Cardiac atrium fibroblast (primary cell): ENCODE results near the gene ADGRG3. TPM values are rescaled to one million over a fixed set of nuclear protein-coding genes. Genes with fewer than 3 reads are reported as not detected.

Experiments
- total RNA-seq: library from RNA; depleted of rRNA; stranded (reverse); fragments of >200 nt; gene quantifications from 2 replicates; pipeline ENCODE4 v1.2.3, GENCODE V29; 2015

ADGRG3 gene, protein sequence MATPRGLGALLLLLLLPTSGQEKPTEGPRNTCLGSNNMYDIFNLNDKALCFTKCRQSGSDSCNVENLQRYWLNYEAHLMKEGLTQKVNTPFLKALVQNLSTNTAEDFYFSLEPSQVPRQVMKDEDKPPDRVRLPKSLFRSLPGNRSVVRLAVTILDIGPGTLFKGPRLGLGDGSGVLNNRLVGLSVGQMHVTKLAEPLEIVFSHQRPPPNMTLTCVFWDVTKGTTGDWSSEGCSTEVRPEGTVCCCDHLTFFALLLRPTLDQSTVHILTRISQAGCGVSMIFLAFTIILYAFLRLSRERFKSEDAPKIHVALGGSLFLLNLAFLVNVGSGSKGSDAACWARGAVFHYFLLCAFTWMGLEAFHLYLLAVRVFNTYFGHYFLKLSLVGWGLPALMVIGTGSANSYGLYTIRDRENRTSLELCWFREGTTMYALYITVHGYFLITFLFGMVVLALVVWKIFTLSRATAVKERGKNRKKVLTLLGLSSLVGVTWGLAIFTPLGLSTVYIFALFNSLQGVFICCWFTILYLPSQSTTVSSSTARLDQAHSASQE
- total RNA-seq: not detected in 2 replicates

GRCh38 chr16:57668263-57668571, at the start of gene ADGRG3:
TSS of gene ADGRG3 (plus strand) at chr16:57668306. CDS start at chr16:57668348, 42 bp downstream.

GRCh38 chr16:57628008-57628781, 39.9 kb upstream of the ADGRG3 start, which contains the start of gene ADGRG1:
TSS of gene ADGRG1 (plus strand) at chr16:57628630. CDS start at chr16:57650288, 21,658 bp downstream.

GRCh38 chr16:57694725-57695679, 26.9 kb downstream of the ADGRG3 start, which contains the start of gene DRC7:
TSS of gene DRC7 (plus strand) at chr16:57694806. CDS start at chr16:57697950, 3,144 bp downstream.

DNA sequence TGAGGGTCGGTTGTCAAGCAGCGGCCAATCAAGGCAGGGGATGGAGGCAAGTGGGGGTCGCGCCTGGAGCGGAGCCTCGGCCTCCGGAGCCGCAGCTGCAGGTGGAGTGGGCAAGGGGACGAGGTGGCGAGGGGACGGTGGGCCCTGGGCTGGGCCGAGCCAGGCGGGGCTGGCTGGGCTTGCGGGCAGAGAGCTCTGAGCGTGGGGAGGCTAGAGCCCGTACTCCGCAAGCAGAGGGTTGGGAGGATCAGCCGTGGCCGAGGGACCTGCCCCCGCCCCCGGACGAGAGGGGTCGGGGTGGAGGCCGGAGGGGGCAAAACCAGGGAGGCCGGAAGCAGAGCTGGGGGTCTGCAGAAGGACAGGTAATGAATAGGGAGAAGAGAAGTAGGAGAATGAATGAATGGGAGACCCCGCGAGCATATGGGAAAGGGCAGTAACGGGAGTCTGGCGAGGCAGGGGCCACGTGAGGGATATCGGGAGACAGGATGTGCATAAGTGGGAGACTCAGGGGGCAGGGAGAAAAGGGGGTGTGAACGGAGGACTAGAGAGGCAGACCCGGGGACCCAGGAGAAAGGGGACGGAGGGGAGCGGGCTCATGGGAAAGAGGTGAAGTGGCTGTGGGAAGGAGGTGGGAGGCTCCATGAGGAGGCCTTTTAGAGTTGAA, 67.8 kb downstream of the ADGRG3 start, which contains the start of gene KATNB1:
KATNB1 (plus strand) TSS at position 16 of the 664 bp plus-strand sequence. CDS start 1,474 bp downstream, outside the sequence.

Other genes with a start within 250 kb of the ADGRG3 start
- 26.7 and 34.2 TPM in 2 replicates for gene CIAPIN1, start 220.9 kb upstream of the ADGRG3 start, total RNA-seq
- 31.8 and 35.8 TPM in 2 replicates for gene COQ9, start 220.8 kb upstream of the ADGRG3 start, total RNA-seq
- gene POLR2C, start 205.6 kb upstream of the ADGRG3 start, total RNA-seq: 84.3 and 94.4 TPM in 2 replicates
- gene DOK4, start 181.8 kb upstream of the ADGRG3 start, total RNA-seq: 41.7 and 51.4 TPM in 2 replicates
- gene CCDC102A, start 131.7 kb upstream of the ADGRG3 start, total RNA-seq: 21.7 and 24.0 TPM in 2 replicates
- not detected in 2 replicates for gene ADGRG5, start 125.7 kb upstream of the ADGRG3 start, total RNA-seq
- gene ADGRG1, start 39.7 kb upstream of the ADGRG3 start, total RNA-seq: 3.9 and 5.6 TPM in 2 replicates
- gene DRC7, start 26.5 kb downstream of the ADGRG3 start, total RNA-seq: not detected in 2 replicates
- 16.2 and 19.5 TPM in 2 replicates for gene KATNB1, start 67.5 kb downstream of the ADGRG3 start, total RNA-seq
- 23.3 and 44.1 TPM in 2 replicates for gene KIFC3, start 134.2 kb downstream of the ADGRG3 start, total RNA-seq